ENCODE results near the gene PITPNM2. TPM values are rescaled to one million over a fixed set of nuclear protein-coding genes. Genes with fewer than 3 reads are reported as not detected.
A peak's percentile ranks its signal among the peaks of the same experiment; 100 is the strongest.

PITPNM2 gene
- total and polyA plus RNA-seq, 2 of the 8 experiments (the other 6 are each of a cell fraction or from before 2014, with no cell fraction given) = 0.59 to 3.4 TPM

- Histone ChIP-seq H2BK120ac (replicated peaks; ENCODE audit: low read depth, low read length) (no peak overlapping the region), H3K79me1 (ENCODE audit: low read depth, low read length) (no peaks in the 10 kb centered on the region), H3K4me2 (ENCODE audit: insufficient read depth in 1 of 2, low read depth in 2 of 2, low read length in 2 of 2) (no peak overlapping the region), H3K79me2 (ENCODE audit: control insufficient read depth in 1 of 2, insufficient read depth in 2 of 2, low read length in 2 of 2) (no peaks in the 10 kb centered on the region), H3K56ac (replicated peaks; ENCODE audit: insufficient read length, low read depth, low read length) (no peak overlapping the region), H4K91ac (replicated peaks; ENCODE audit: insufficient read length, low read length) (no peak overlapping the region), H2AK5ac (ENCODE audit: low read depth, low read length) (no peak overlapping the region), H3K27ac (ENCODE audit: low read depth, low read length) (no peak overlapping the region), H4K5ac (ENCODE audit: insufficient read length, low read depth, low read length) (no peak overlapping the region), H2BK20ac (ENCODE audit: low read length) (no peak overlapping the region), H3K4ac (replicated peaks; ENCODE audit: insufficient read length, low read depth, low read length) (no peak overlapping the region), H3K9me3 (ENCODE audit: insufficient read depth in 2 of 2, low read depth in 1 of 2, low read length in 1 of 2) (no peaks in the 10 kb centered on the region), H3K4me1 (replicated peaks in 1 of 4; ENCODE audit: control insufficient read depth in 3 of 4, insufficient read depth in 4 of 4, low read length in 3 of 4) (peaks cover 6 to 26% (median 9%) of the 10 kb centered on the region in 4 experiments), H3K18ac (ENCODE audit: extremely low read depth, low read length) (no peak overlapping the region), H3K23ac (ENCODE audit: insufficient read length) (no peak overlapping the region), H2BK15ac (ENCODE audit: low read length) (no peak overlapping the region), H3K4me3 (ENCODE audit: extremely low read depth in 1 of 4, insufficient read depth in 2 of 4, low read depth in 3 of 4, low read length in 4 of 4) (no peak overlapping the region), H4K20me1 (replicated peaks in 1 of 2; ENCODE audit: control insufficient read depth in 1 of 2, insufficient read depth in 2 of 2, low read length in 2 of 2) (no peaks in the 10 kb centered on the region), H3K14ac (ENCODE audit: insufficient read length) (no peak overlapping the region), H3K27me3 (replicated peaks in 1 of 4; ENCODE audit: control insufficient read depth in 3 of 4, extremely low read depth in 1 of 4, insufficient read depth in 3 of 4, low read length in 3 of 4) (peaks cover 14 to 36% (median 32%) of the 10 kb centered on the region in 4 experiments; a peak in 6 of 7 replicates), H3K9ac (replicated peaks in 1 of 4; ENCODE audit: extremely low read depth in 1 of 4, low read depth in 3 of 4, low read length in 3 of 4) (no peak overlapping the region), H2BK5ac (ENCODE audit: low read depth, low read length) (no peak overlapping the region), H2BK12ac (ENCODE audit: low read depth, low read length) (no peak overlapping the region), H3K23me2 (ENCODE audit: low read depth, low read length) (peaks cover 10% of the 10 kb centered on the region; the same call in 1 of the 2 replicates), H3K36me3 (ENCODE audit: control insufficient read depth in 2 of 4, insufficient read depth in 4 of 4, low read length in 3 of 4) (no peaks in the 10 kb centered on the region; a peak in 1 of 8 replicates), H2AFZ (ENCODE audit: low read length) (no peak overlapping the region), H4K8ac (ENCODE audit: extremely low read depth, insufficient read depth, low read length) (no peak overlapping the region)
- DNase-seq (ENCODE audit: low read depth in 1 of 2, low spot score in 2 of 2) (no peak), FAIRE-seq (no peak)
- 68% methylated on average over 3 of the region's 3 CpGs; no CpG with 5 or more reads in 1 of the 2 experiments for WGBS, 2 experiments (ENCODE audit: extremely low coverage in 1 of 2, insufficient coverage in 1 of 2, insufficient read length in 1 of 2, insufficient replicate concordance in 2 of 2, low coverage in 1 of 2, low lambda C conversion rate in 2 of 2, missing lambda C conversion rate in 1 of 2)
- ChIA-PET CTCF (ENCODE audit: partially characterized antibody) (interaction anchor here (0.6 to 3.1 kb wide), 5 partner anchors 53 to 110 kb away, joined by 3 to 9 read pairs (median 7); no protein-coding TSS in a partner anchor), POLR2A (ENCODE audit: partially characterized antibody) (interaction anchor here (0.7 to 1.3 kb wide), 2 partner anchors 12 to 15 kb away, joined by 3 read pairs; no protein-coding TSS in a partner anchor)
- TF ChIP-seq CBX5 (IDR thresholded peaks at IDR 0.05; ENCODE audit: low read depth, low read length) (no peak), MAX (IDR thresholded peaks at IDR 0.05) (peak; percentile 62; the same call in 1 of the 2 replicates)
Observed at GRCh38 chr12:123152833-123153232, 1.9 kb upstream of the PITPNM2 start.

All from H1 (cell line).